GM12892 (cell line): ENCODE measurements around the gene LRAT.

Experiments used
- POLR2A ChIP-seq: IDR thresholded peaks from 2 replicates; pipeline ENCODE4 v1.6.1; 2011; ENCODE audit warnings: low read depth, low read length, control low read depth
- POLR2AphosphoS5 ChIP-seq: IDR thresholded peaks from 2 replicates; pipeline ENCODE4 v1.6.1; 2011; ENCODE audit warnings: low read depth, low read length, control low read depth
- TAF1 ChIP-seq: IDR thresholded peaks from 2 replicates; pipeline ENCODE4 v1.6.1; 2011; ENCODE audit warnings: low read depth, mild to moderate bottlenecking, control low read depth, low read length, borderline replicate concordance

GRCh38 chr4:154740462-154740861 lies 3.3 kb upstream of the LRAT start:
- no peak for TF ChIP-seq POLR2AphosphoS5
- TF ChIP-seq POLR2A, result no peak
- TF ChIP-seq TAF1, result no peak
